Brain microvascular endothelial cell (primary cell): ENCODE results near the gene MYH7.
"Not testable (repeated sequence)": the region's sequence is repeated elsewhere in the genome, so short reads cannot be mapped to it uniquely, and the experiment has no call there.

Experiments
- DNase-seq: peaks from one replicate; pipeline ENCODE4 v3.0.0-alpha.2; 2020
- H3K27ac ChIP-seq: fragments of 250-450 bp; sonication (Bioruptor Pico); 2 replicates; pipeline ENCODE4 v1.5.1; 2020; ENCODE audit warnings: mild to moderate bottlenecking, moderate library complexity
- H3K27me3 ChIP-seq: fragments of 250-450 bp; sonication (Bioruptor Pico); replicated peaks from 2 replicates; pipeline ENCODE4 v1.5.1; 2020; ENCODE audit warnings: mild to moderate bottlenecking
- H3K36me3 ChIP-seq: fragments of 250-450 bp; sonication (Bioruptor Pico); replicated peaks from 2 replicates; pipeline ENCODE4 v1.5.1; 2020; ENCODE audit warnings: mild to moderate bottlenecking
- H3K4me3 ChIP-seq: 2 replicates; pipeline ENCODE4 v1.5.1; 2011; ENCODE audit warnings: low read depth, mild to moderate bottlenecking, control low read depth, low read length, moderate library complexity
- in situ Hi-C: cut with HindIII; loops from 2 replicates; pipeline ENCODE4 v1.10.0; 2017; ENCODE audit warnings: low sequenced_read_pairs, low pct_ligation_motif_present
- TF ChIP-seq, protein P1 (sequence below): IDR thresholded peaks from 2 replicates; pipeline ENCODE4 v1.5.1; 2011; ENCODE audit warnings: low read depth, mild to moderate bottlenecking, moderate library complexity, low read length, control low read depth, inconsistent platforms; ENCODE audit errors: missing control alignments

The MYH7 gene

DNA sequence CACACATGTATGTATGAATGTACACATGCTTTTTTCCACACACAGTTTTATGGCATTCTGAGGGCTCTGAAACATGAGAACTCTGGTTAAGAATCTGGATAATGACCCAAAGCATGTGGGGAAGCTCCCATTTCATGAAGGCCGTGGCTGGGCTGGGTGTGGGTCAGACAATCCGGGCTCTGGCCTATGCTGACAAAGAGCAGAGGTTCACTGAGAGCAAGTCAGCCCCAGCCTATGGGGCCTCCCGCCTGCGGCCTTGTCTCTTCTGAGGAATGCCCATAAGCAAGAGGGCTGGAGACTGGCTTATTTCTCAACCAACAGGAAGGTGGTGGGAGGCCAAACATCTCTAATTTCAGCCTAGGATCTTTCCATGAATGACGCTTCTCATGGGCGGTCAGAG lies 35.9 kb downstream of the MYH7 start:
- Histone ChIP-seq H3K27me3 (no peaks in the 10 kb centered on the region), H3K27ac (no peak overlapping the region), H3K4me3 (no peak overlapping the region), H3K36me3 (no peaks in the 10 kb centered on the region)
- DNase-seq = no peak
- TF ChIP-seq, protein P1, sequence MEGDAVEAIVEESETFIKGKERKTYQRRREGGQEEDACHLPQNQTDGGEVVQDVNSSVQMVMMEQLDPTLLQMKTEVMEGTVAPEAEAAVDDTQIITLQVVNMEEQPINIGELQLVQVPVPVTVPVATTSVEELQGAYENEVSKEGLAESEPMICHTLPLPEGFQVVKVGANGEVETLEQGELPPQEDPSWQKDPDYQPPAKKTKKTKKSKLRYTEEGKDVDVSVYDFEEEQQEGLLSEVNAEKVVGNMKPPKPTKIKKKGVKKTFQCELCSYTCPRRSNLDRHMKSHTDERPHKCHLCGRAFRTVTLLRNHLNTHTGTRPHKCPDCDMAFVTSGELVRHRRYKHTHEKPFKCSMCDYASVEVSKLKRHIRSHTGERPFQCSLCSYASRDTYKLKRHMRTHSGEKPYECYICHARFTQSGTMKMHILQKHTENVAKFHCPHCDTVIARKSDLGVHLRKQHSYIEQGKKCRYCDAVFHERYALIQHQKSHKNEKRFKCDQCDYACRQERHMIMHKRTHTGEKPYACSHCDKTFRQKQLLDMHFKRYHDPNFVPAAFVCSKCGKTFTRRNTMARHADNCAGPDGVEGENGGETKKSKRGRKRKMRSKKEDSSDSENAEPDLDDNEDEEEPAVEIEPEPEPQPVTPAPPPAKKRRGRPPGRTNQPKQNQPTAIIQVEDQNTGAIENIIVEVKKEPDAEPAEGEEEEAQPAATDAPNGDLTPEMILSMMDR = no peak
- in situ Hi-C loops = no loop called here

DNA sequence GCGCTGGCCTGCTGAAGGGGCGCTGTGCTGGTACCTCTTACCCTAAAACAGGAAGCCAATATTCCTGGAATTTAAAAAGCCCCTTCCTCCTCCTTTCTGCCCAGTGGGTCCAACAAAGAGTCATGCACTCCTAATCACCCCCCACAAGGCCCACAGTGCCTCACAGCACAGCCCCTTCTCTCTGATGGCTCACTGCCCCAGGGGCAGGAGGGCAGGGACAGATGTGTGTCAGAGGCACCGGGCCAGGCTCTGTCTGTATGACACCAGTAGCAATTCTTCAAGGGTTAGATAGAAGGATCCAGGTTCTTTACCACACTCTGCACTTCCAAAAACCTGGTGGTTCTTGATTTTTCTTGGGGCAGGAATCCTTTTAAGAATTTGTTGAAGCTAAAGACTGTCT lies 36.3 kb downstream of the MYH7 start:
- DNase-seq = no peak
- Histone ChIP-seq H3K27me3 (no peaks in the 10 kb centered on the region), H3K27ac (no peak overlapping the region), H3K36me3 (no peaks in the 10 kb centered on the region), H3K4me3 (no peak overlapping the region)
- in situ Hi-C loops = no loop called here
- TF ChIP-seq, protein P1 = no peak

DNA sequence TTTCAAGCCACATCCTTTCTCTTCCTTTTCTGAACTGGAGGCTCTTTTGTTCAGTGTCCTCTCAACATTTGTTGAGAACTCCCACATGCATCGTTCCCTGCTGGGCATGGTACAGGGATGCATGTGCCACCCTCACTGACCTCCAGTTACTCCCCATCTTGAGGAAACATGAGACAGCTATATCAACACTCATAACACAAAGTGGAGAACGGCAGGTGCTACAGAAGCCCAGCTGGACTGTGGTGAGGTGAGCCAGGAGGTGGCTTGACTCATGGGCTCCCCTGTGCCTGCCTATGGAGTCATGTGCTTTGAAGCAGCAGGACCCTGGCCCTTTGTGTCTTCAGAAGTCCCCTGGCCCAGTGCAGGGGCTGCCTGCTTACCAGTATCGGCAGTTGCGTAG lies 37.1 kb downstream of the MYH7 start:
- in situ Hi-C loops = no loop called here
- Histone ChIP-seq H3K36me3 (no peaks in the 10 kb centered on the region), H3K27me3 (no peaks in the 10 kb centered on the region), H3K4me3 (no peak overlapping the region), H3K27ac (no peak overlapping the region)
- TF ChIP-seq, protein P1 = no peak
- DNase-seq = no peak

DNA sequence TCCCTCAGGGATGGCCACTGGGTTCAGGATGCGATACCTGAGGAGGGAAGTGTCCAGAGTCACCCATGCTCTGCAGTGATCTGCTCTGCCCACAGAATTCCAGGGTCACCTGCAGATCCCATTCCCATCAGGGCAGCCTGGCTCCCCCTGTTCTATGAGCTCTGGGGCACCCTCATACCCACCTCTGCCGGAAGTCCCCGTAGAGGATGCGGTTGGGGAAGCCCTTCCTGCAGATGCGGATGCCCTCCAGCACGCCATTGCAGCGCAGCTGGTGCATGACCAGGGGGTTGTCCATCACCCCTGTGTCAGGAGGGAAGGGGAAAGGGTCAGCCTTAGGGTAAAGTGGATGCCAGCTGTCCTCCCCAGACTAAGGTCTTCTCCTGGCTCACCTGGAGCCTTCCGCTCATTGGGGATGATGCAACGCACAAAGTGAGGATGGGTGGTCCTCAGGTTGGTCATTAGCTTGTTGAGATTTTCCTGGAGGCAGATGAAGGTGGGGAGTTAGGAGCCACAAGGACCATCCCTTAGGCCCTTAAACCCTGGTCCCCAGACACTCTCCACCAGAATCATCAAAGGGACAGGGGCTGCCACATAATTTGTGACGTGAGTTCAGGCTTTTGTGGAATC lies 38.6 kb downstream of the MYH7 start:
- TF ChIP-seq, protein P1 = no peak
- Histone ChIP-seq H3K27me3 (no peaks in the 10 kb centered on the region), H3K27ac (no peak overlapping the region), H3K36me3 (no peaks in the 10 kb centered on the region), H3K4me3 (no peak overlapping the region)
- no peak for DNase-seq
- in situ Hi-C loops = no loop called here

DNA sequence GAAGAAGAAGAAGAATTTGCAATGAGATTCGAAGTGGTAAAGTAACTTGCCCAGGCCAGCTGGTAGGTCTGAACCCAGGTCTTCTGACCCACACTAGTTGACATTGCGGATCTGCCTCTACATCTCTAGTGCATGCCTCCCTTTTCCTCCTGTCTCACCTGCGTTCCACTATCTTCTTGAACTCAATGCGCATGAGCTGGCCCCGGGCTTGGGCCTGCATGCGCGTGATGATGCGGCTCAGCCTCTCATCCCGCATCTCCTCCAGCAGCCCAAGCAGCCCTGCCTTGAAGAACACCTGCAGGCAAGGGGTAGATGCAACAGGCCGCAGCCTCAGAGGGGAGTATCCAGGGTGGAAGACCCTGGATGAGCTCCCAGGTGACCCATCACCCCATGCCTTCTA lies 39.3 kb downstream of the MYH7 start:
- in situ Hi-C loops = no loop called here

DNA sequence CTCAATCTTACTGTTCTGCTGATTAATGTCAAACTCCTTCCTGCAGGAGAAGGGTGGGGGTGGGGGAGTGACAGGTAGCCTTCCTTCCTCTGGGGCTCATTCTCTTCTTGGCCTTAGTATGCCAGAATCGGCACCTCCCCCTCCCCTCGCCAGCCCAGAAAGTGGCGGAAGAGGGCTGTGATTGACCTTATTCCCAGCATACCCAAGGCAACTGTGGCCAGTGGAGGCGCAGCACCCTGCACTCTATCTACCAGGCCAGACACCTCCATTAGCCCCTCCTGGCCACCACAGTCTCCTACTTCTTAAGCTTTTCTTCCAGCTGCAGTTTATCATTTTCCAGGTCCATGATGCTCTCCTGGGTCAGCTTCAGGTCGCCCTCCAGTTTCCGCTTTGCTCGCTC lies 42.8 kb downstream of the MYH7 start:
- no peak overlapping the region for H3K4me3 ChIP-seq
- TF ChIP-seq, protein P1 = no peak
- H3K36me3 ChIP-seq = no peaks in the 10 kb centered on the region
- no peak overlapping the region for H3K27ac ChIP-seq
- in situ Hi-C loops = no loop called here
- no peak for DNase-seq
- H3K27me3 ChIP-seq = no peaks in the 10 kb centered on the region

More for the DNA sequence above, 39.3 kb downstream of the MYH7 start:
- DNase-seq = no peak
- TF ChIP-seq, protein P1 = no peak
- Histone ChIP-seq H3K27me3 (no peaks in the 10 kb centered on the region), H3K4me3 (no peak overlapping the region), H3K27ac (no peak overlapping the region), H3K36me3 (no peaks in the 10 kb centered on the region)

DNA sequence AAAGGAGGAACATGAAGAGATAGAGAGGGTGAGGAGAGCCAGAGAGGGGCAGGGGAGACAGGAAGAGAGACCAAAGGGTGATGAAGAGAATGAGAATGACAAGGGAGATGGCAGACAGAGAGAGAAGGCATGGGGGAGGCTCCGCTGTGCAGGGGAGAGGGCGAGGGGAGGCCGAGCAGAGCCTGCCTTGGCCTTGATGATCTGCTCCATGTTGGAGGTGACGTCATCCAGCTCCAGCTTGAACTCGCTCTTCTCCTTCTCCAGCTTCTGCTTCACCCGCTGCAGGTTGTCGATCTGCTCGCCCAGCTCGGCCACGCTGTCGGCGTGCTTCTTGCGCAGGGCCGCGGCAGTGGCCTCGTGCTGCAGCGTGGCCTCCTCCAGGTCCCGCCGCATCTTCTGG lies 45.6 kb downstream of the MYH7 start:
- DNase-seq, H3K4me3 ChIP-seq, H3K36me3 ChIP-seq, H3K27ac ChIP-seq, in situ Hi-C loops, H3K27me3 ChIP-seq: not testable (repeated sequence)
